Measurements from ENCODE around the gene RTN4R. TPM values are rescaled to one million over a fixed set of nuclear protein-coding genes. Genes with fewer than 3 reads are reported as not detected.

RTN4R gene
- total RNA-seq, 4 donors from 2014 or later, result 1.8 to 2.2 TPM; not detected in 2

- Histone ChIP-seq H3K4me1 (peaks cover 19 to 31% (median 22%) of the 10 kb centered on the region in 4 donors), H3K36me3 (no peaks in the 10 kb centered on the region), H3K27me3 (no peaks in the 10 kb centered on the region), H3K27ac (replicated peaks in 1 of 4) (no peak overlapping the region), H3K4me3 (no peak overlapping the region), H3K9me3 (no peaks in the 10 kb centered on the region)
- DNase-seq (ENCODE audit: extremely low spot score), result no peak
- WGBS, result 73% methylated on average over 11 of the region's 26 CpGs
- intact Hi-C loops (cut with DNase I), result no loop called here
- TF ChIP-seq, protein P1, sequence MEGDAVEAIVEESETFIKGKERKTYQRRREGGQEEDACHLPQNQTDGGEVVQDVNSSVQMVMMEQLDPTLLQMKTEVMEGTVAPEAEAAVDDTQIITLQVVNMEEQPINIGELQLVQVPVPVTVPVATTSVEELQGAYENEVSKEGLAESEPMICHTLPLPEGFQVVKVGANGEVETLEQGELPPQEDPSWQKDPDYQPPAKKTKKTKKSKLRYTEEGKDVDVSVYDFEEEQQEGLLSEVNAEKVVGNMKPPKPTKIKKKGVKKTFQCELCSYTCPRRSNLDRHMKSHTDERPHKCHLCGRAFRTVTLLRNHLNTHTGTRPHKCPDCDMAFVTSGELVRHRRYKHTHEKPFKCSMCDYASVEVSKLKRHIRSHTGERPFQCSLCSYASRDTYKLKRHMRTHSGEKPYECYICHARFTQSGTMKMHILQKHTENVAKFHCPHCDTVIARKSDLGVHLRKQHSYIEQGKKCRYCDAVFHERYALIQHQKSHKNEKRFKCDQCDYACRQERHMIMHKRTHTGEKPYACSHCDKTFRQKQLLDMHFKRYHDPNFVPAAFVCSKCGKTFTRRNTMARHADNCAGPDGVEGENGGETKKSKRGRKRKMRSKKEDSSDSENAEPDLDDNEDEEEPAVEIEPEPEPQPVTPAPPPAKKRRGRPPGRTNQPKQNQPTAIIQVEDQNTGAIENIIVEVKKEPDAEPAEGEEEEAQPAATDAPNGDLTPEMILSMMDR (IDR thresholded peaks at IDR 0.05), result no peak
- TF ChIP-seq EP300 (IDR thresholded peaks at IDR 0.05), result no peak
- TF ChIP-seq POLR2AphosphoS5 (IDR thresholded peaks at IDR 0.05), result peak in 1 of 2 donors; percentile 31
- TF ChIP-seq POLR2A (IDR thresholded peaks at IDR 0.05; ENCODE audit: low read depth), result no peak
Measured at GRCh38 chr22:20211997-20212753, 55.9 kb downstream of the RTN4R start.

GRCh38 chr22:20211409-20211996, 56.6 kb downstream of the RTN4R start:
- no peaks in the 10 kb centered on the region for H3K27me3 ChIP-seq
- no peak overlapping the region for H3K4me3 ChIP-seq
- no peaks in the 10 kb centered on the region for H3K9me3 ChIP-seq
- intact Hi-C loops (cut with DNase I), result no loop called here
- DNase-seq (ENCODE audit: extremely low spot score), result no peak
- peaks cover 23 to 37% (median 29%) of the 10 kb centered on the region in 4 donors for H3K4me1 ChIP-seq
- no peak overlapping the region for H3K27ac ChIP-seq (replicated peaks in 1 of 4)
- TF ChIP-seq POLR2AphosphoS5 (IDR thresholded peaks at IDR 0.05), result no peak
- no peak for TF ChIP-seq POLR2A (IDR thresholded peaks at IDR 0.05; ENCODE audit: low read depth)
- TF ChIP-seq EP300 (IDR thresholded peaks at IDR 0.05), result no peak
- TF ChIP-seq, protein P1 (IDR thresholded peaks at IDR 0.05), result no peak
- WGBS, result 100% methylated on average over 1 of the region's 10 CpGs
- no peaks in the 10 kb centered on the region for H3K36me3 ChIP-seq

DNA sequence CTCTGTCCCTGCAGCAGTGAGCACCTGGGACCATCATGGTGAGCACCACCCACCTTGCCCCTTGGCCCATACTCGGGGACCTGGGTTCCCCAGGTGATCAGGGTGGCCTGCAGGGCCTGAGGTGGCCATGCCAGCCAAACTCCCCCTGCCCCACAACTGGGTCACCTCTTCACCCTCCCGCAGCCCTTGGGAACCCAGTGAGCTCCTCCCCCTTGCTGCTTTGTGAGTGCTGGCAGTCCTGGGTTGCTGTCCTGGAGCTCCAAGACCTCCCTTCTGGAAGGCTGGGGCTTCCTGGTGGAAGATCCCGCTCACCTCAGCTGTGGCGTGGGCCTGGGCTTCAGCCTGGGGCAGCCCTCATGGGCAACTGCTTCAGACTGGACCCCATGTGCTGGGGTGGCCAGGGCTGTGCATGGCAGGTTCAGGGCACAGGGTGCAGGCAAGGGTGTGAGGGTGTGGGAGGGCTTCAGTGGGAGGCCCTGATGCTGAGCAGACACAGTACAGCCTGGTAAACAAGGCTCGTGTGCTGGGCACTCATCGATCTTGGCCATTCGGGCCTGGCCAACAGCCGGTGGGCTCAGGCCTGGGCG, 57.6 kb downstream of the RTN4R start:
- TF ChIP-seq EP300 (IDR thresholded peaks at IDR 0.05) (no peak), POLR2A (IDR thresholded peaks at IDR 0.05; ENCODE audit: low read depth) (no peak), POLR2AphosphoS5 (IDR thresholded peaks at IDR 0.05) (no peak)
- TF ChIP-seq, protein P1 (IDR thresholded peaks at IDR 0.05), result no peak
- no peaks in the 10 kb centered on the region for H3K36me3 ChIP-seq
- no peak for DNase-seq (ENCODE audit: extremely low spot score)
- H3K4me1 ChIP-seq, result peaks cover 28 to 42% (median 34%) of the 10 kb centered on the region in 4 donors
- no peak overlapping the region for H3K4me3 ChIP-seq
- no peaks in the 10 kb centered on the region for H3K9me3 ChIP-seq
- no peak overlapping the region for H3K27ac ChIP-seq (replicated peaks in 1 of 4)
- no peaks in the 10 kb centered on the region for H3K27me3 ChIP-seq
- intact Hi-C loops (cut with DNase I), result no loop called here
- no CpG with 5 or more reads among the region's 9 CpGs for WGBS

GRCh38 chr22:20209761-20210250, 58.3 kb downstream of the RTN4R start:
- 100% methylated on average over 3 of the region's 11 CpGs for WGBS
- no peaks in the 10 kb centered on the region for H3K27me3 ChIP-seq
- TF ChIP-seq POLR2A (IDR thresholded peaks at IDR 0.05; ENCODE audit: low read depth), result no peak
- TF ChIP-seq, protein P1 (IDR thresholded peaks at IDR 0.05), result no peak
- TF ChIP-seq EP300 (IDR thresholded peaks at IDR 0.05), result no peak
- TF ChIP-seq POLR2AphosphoS5 (IDR thresholded peaks at IDR 0.05), result no peak
- no peaks in the 10 kb centered on the region for H3K36me3 ChIP-seq
- H3K4me1 ChIP-seq, result peaks cover 36 to 50% (median 42%) of the 10 kb centered on the region in 4 donors
- H3K27ac ChIP-seq (replicated peaks in 1 of 4), result no peak overlapping the region
- intact Hi-C loops (cut with DNase I), result loop anchor here (5.0 kb wide), 1 partner anchor 42 kb away; no protein-coding TSS in a partner anchor
- DNase-seq (ENCODE audit: extremely low spot score), result no peak
- H3K4me3 ChIP-seq, result no peak overlapping the region
- no peaks in the 10 kb centered on the region for H3K9me3 ChIP-seq
